Activated CD8-positive, alpha-beta memory T cell treated with anti-CD3 and anti-CD28 coated beads for 48 hours (primary cell): Measurements from ENCODE around the gene SUPT4H1.
"Not testable (repeated sequence)": the region's sequence is repeated elsewhere in the genome, so short reads cannot be mapped to it uniquely, and the experiment has no call there.

Source experiments
- DNase-seq, 3 experiments: peaks; one replicate each; pipeline ENCODE4 v3.0.0-alpha.2; 2020; ENCODE audit warnings: low read depth in 2 of 3, low spot score in 2 of 3

The SUPT4H1 gene

DNA sequence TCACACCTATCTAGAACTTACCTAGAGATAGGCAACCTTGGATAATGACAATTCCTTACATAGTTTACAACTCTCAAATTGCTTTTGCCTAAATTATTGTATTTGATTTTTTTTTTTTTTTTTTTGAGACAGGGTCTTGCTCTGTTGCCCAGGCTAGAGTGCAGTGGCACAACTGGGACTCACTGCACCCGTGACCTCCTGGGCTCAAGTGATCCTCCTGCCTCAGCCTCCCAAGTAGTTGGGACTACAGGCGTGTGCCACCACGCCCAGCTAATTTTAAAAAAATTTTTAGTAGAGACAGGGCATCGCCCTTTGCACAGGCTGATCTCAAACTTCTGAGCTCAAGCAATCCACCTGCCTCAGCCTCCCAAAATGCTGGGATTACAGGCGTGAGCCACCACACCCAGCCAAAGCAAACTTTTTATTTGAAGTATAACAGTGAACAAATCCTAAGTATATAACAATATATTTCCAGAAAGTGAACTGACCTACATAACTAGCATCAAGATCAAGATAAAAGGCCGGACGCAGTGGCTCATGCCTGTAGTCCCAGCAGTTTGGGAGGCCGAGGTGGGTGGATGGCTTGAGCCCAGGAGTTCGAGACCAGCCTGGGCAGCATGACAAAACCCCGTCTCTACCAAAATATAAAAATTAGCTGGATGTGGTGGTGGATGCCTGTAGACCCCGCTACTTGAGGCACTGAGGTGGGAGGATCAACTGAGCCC, 10.7 kb downstream of the SUPT4H1 start:
- not testable (repeated sequence) for DNase-seq

- DNase-seq = no peak
Observed at GRCh38 chr17:58340405-58340876, 11.6 kb downstream of the SUPT4H1 start.

GRCh38 chr17:58339755-58340404, 12.1 kb downstream of the SUPT4H1 start:
- no peak for DNase-seq

GRCh38 chr17:58338841-58339754, 12.9 kb downstream of the SUPT4H1 start:
- peak; percentile 63 to 72 (median 66) for DNase-seq

DNA sequence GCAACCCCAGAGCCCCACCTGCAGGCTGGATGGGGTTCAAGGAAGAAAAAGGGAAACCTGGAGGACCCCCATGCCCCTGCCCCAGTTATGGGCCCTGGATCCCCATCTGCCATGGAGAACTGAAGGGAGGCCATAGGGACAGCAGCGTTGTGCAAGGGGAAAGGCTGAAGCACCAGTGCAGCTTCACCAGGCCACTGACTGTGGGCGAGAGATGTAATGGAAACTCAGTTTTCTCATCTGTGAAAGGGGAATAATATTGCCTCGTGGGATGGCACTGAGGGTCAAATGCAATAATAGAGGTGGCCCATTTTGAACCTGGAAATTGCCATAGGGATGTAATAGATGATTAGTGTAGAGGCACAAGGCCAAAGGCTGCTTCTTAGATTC, 13.6 kb downstream of the SUPT4H1 start:
- peak in 1 of 3 experiments; percentile 42 for DNase-seq

DNA sequence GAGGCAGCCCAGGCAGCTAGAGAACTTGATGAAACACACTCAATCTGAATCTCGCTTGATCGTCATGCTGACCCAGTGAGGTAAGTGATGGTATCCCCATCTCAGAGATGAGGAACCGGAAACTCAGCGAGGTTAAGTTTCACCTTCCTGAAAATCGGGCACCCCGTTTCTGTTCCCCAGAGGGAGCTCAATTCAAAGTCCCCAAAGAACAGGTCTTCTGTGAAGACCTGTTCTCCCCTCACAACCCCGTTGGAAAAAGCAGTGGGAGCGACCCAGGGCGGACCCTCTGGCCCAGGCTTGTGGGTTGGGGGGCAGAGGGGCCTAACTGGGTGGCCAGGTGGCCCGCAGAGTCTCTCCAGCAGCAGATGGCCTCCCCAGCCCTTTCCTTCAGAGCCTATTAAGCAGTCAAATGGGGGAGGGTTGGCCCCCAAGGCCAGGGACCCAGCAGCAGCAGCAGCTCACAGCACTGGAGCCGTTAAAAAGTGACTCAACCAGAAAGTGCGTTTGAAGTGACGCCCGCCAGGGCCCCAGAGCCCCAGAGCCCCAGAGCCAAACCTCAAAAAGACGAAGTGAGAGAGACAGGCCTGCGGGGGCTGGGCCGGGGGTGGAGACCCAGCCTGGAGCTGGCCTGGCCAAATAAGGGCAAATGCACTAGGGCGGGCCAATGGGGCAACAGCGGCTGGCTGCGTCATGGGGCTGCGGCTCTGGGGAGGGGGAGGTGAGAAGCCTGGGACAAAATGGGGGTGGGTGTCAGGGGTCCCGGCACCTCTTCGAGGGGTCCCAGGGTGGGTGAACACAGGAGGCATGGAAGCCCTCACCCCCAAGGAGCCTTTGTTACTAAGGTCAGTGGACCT, 14.2 kb downstream of the SUPT4H1 start:
- DNase-seq = peak; percentile 66 to 94 (median 84)

- no peak for DNase-seq
Observed at GRCh38 chr17:58337210-58337599, 14.8 kb downstream of the SUPT4H1 start.

DNA sequence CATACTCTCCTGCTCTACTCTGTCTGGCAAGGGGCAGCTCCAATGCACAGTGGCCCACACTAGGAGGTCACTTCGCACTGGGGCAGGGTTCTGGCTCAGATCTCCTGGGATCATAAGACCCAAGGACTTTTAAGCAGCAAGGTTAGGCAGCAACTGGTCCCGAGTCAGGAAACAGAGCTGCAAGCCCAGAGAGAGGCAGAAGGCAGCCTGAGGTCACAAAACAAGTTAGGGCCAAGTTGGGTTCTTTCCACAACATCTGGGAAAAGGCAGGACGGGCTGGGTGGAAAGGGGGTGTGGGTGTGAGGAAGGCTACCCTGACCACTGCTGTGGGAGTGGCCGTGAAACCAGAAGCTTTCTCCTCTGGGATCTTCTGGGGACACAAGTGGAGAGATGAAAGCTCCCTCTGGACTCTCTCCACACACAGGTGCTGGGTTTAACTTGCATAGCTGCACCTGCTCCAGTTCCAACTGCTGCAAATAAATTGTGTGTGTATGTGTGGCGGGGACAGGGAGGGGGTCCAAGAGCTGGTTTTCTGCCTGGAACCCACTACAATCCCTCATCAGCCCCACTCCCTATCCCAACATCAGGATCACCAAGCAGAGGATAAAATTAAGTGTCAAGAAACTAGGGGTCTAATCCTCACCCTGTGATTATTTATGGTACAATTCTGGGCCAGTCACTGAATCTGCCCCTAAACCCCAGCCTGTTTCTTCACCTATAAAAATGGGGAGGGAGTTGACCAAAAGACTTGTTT, 15.4 kb downstream of the SUPT4H1 start:
- DNase-seq = no peak

DNA sequence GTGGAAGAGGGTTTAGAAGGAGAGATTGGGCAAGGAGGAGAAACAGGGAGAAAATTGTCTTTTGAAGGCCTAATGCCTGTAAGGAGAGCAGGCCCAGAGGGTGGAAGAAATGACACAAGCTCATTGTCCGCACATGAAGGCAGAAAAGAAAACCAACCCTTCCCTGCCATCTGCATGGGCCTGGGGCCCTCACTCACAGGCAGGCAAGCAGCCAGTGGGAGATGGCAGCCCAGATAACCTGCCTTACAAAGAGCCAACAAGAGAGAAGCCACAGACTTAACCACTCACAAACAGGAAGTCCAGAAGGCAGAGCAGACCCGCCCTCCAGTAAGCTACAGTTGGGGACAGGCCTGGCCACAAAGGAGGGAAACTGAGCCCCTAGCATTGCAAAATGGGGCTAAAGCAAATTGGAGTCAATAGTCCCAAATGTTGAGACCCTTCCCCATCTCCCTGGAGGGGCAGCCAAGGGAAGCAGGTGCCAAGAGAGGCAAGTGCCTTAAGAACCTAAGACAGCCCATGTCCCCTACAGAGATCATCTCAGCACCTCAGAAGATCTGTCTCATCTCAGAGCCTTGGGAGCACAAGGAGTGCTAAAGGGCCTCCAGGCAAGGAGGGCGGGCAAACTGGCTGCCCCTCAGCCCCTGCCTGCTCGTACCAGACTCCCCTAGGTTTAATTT, 16.1 kb downstream of the SUPT4H1 start:
- DNase-seq = peak in 2 of 3 experiments; percentile 47 to 54

DNA sequence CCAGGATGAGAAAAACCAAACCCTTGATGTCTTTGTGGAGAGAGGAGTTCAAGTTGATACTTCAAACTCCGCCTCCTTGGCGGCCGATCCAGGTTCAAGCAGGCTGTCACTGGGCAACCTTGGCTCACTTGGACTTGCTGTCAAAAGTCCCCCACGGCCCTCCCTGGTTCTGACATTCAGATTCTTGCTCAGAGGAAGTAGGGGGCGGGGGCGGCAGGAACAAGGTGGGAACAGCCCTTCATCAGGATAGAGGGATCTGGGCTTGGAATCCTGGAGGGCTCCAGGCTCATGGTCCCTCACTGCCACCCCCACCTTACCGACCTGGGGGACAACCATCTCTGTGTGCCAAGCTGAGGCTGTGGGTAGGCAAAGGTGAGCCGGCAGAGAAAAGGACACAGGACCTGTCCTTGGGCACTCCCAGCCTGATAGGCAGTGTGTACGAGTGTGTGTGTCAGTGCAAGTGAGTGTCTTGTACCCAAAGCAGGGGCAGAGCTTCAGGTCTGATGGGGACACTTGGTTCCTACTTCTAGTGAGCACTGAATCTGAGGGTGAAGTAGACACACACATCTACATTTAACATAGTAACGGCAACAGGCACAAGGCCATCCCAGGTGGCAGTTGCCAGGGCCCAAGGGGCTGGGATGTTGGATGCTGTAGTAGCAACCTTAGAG, 16.8 kb downstream of the SUPT4H1 start:
- peak in 2 of 3 experiments; percentile 42 to 59 for DNase-seq

DNA sequence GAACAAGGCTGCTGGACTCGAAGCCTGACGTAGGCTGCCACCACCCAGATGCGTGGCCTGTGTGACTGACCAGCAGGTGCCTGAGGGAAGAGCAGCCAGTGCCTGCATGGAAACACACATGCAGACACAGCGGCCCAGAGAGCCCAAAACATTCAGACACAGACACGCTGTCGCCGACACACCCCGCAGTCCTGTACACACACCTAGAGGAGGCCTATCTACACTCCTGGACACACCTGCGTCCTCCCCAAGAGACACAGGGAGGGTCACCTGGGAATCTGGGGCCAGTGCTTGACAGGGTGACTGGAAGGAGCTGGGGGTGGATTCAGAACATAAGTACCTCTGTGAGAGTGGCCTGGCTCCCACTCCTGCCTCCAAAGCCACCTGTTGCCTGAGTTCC, 17.3 kb downstream of the SUPT4H1 start:
- no peak for DNase-seq

DNA sequence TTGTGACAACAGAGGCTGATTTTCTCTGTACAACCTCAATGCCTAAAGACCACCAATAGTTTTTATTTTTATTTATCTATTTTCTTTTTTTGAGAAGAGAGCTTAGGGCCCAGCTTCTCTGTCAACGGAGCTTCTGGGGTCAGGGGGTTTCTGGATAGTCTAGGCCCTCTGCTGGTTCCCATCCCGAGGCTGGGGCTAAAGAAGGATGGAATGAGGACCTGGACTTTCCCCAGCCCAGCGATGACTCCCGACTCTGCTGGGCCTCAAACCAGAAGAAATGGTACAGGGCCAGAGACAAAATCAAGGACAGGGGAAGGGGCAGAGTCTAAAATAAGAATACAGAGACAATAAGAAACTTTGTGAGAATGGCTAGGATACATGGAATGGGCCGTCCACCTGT, 17.7 kb downstream of the SUPT4H1 start:
- no peak for DNase-seq

GRCh38 chr17:58333736-58334207, 18.2 kb downstream of the SUPT4H1 start:
- DNase-seq = no peak

GRCh38 chr17:58332778-58333735, 18.9 kb downstream of the SUPT4H1 start:
- peak; percentile 59 to 79 (median 62) for DNase-seq

GRCh38 chr17:58331815-58332777, 19.9 kb downstream of the SUPT4H1 start:
- DNase-seq = peak; percentile 90 to 95 (median 92)
